Thyroid gland (tissue), 4 donors: Measurements from ENCODE around the gene TSSK6.

Experiments
- CTCF ChIP-seq, 6 experiments: fragments of 200-600 bp in 3 of 6; fragments of 450-650 bp in 3 of 6; sonication (generic) in 3 of 6; IDR thresholded peaks; one replicate each; pipeline ENCODE4 v1.5.1; 2016 to 2019; ENCODE audit warnings: antibody characterized with exemption in 6 of 6, mild to moderate bottlenecking in 2 of 6, inconsistent platforms in 1 of 6, moderate library complexity in 1 of 6
- POLR2A ChIP-seq, 2 donors: fragments of 450-650 bp; IDR thresholded peaks; one replicate each; pipeline ENCODE4 v1.6.1; 2017; ENCODE audit warnings: antibody characterized with exemption in 2 of 2, mild to moderate bottlenecking in 2 of 2, moderate library complexity in 1 of 2

GRCh38 chr19:19551853-19552192 is 36.5 kb upstream of the TSSK6 start:
- TF ChIP-seq CTCF (IDR thresholded peaks at IDR 0.05) (no peak), POLR2A (IDR thresholded peaks at IDR 0.05) (no peak)
